Colonic mucosa (tissue), 4 donors: Measurements from ENCODE around the gene MGMT. TPM values are rescaled to one million over a fixed set of nuclear protein-coding genes. Genes with fewer than 3 reads are reported as not detected.

Experiments used
- DNase-seq: peaks from one replicate; pipeline ENCODE4 v3.0.0-alpha.2; 2020
- H3K27ac ChIP-seq: fragments of 200-600 bp; one replicate; pipeline ENCODE4 v1.8.0; 2021
- H3K27me3 ChIP-seq: fragments of 200-600 bp; one replicate; pipeline ENCODE4 v1.8.0; 2021
- H3K36me3 ChIP-seq: fragments of 200-600 bp; one replicate; pipeline ENCODE4 v1.8.0; 2021
- H3K4me1 ChIP-seq: fragments of 200-600 bp; one replicate; pipeline ENCODE4 v1.8.0; 2021; ENCODE audit warnings: mild to moderate bottlenecking
- H3K4me3 ChIP-seq: fragments of 200-600 bp; one replicate; pipeline ENCODE4 v1.8.0; 2021
- H3K9ac ChIP-seq, 2 donors: one replicate each; pipeline ENCODE4 v1.7.0; 2013; ENCODE audit warnings: control low read depth in 2 of 2, low read depth in 2 of 2, low read length in 2 of 2
- H3K9me3 ChIP-seq: fragments of 200-600 bp; one replicate; pipeline ENCODE4 v1.8.0; 2021
- intact Hi-C: fragments of 100-400 bp; cut with DNase I; formaldehyde crosslinking; loops from one replicate; pipeline ENCODE4 v1.14.1; 2022
- total RNA-seq, 2 donors: library from RNA; stranded (reverse); fragmentation: NEBNext Ultra II Directional in 1 of 2; extraction: Animal tissue kit (Norgen Biotek cat#: 25700) in 1 of 2; gene quantifications; one replicate each; pipeline ENCODE4 v1.2.1, GENCODE V29; 2021
- TF ChIP-seq, protein P1 (sequence below): fragments of 200-600 bp; IDR thresholded peaks from one replicate; pipeline ENCODE4 v1.8.0; 2022; ENCODE audit warnings: antibody characterized with exemption, mild to moderate bottlenecking
- donor health status: healthy.
- donor health status: DM: no; HTN: no; CAD: no.
- donor health status: DM: no; HTN: no; CAD: no.

MGMT gene
- total RNA-seq, 2 donors from 2014 or later: 17.5 to 18.2 TPM

DNA sequence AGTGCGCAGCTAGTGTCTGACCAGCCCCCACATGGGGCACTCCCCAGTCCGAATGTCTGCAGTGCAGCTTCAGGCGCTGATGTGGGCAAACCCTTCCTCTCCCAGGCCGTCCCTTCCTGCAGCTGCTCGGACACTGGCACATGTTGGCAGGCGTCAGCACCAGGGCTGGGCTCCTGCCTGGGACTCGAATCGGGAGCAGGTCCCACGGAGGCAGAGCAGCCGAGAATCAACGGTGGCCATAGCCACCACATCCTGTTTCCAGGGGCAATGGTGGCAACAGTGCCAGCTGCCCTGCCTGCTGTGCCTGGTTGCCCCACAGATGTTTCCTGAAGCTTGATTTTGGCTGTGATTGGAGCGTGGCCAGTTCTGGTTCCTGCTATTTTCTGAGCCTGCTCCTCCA lies 65.8 kb downstream of the MGMT start:
- no peak overlapping the region for H3K9ac ChIP-seq
- H3K9me3 ChIP-seq: no peaks in the 10 kb centered on the region
- H3K4me3 ChIP-seq: no peak overlapping the region
- no peak overlapping the region for H3K27ac ChIP-seq
- no peaks in the 10 kb centered on the region for H3K36me3 ChIP-seq
- DNase-seq: no peak
- H3K27me3 ChIP-seq: no peaks in the 10 kb centered on the region
- intact Hi-C loops: no loop called here
- TF ChIP-seq, protein P1, sequence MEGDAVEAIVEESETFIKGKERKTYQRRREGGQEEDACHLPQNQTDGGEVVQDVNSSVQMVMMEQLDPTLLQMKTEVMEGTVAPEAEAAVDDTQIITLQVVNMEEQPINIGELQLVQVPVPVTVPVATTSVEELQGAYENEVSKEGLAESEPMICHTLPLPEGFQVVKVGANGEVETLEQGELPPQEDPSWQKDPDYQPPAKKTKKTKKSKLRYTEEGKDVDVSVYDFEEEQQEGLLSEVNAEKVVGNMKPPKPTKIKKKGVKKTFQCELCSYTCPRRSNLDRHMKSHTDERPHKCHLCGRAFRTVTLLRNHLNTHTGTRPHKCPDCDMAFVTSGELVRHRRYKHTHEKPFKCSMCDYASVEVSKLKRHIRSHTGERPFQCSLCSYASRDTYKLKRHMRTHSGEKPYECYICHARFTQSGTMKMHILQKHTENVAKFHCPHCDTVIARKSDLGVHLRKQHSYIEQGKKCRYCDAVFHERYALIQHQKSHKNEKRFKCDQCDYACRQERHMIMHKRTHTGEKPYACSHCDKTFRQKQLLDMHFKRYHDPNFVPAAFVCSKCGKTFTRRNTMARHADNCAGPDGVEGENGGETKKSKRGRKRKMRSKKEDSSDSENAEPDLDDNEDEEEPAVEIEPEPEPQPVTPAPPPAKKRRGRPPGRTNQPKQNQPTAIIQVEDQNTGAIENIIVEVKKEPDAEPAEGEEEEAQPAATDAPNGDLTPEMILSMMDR: no peak
- no peaks in the 10 kb centered on the region for H3K4me1 ChIP-seq

DNA sequence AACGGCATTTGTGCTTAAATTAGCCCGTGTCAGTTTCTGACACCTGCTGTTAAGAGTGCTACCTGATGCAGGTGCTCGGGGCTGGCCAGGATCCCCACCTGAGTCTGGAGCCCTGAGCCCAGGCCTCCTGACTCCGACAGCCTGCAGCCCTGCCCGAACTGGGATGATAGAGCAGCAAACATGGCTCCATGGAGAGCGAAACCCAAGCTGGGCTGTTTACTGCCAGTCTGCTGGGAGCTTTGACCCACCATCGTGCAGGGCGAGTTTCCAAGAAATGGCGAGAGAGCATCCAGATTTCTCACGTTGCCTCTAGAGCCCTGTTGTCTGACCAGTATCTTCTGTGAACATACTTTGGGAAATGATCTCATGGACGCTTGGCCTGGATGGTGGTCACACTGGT lies 66.2 kb downstream of the MGMT start:
- intact Hi-C loops: no loop called here
- Histone ChIP-seq H3K27ac (no peak overlapping the region), H3K36me3 (no peaks in the 10 kb centered on the region), H3K4me3 (no peak overlapping the region), H3K4me1 (no peaks in the 10 kb centered on the region), H3K9me3 (no peaks in the 10 kb centered on the region), H3K9ac (no peak overlapping the region), H3K27me3 (no peaks in the 10 kb centered on the region)
- no peak for DNase-seq
- TF ChIP-seq, protein P1: no peak

DNA sequence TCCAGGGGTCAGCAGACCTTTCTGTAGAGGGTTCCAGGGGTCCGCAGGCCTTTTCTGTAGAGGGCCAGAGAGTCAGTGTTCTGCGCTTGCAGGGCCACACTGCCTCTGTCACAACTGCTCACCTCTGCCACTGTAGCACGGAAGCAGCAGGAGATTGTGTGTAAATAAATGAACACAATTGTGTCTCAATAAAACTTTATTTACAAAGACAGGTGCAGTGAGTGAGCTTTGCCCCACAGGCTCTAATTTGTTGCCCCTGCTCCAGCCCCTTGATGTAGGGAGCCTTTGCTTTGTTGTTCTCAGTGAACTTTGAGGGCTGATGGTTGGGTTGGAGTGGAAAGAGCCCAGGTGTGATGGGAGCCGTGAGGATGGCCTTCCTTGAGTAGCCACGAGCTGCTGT lies 67.8 kb downstream of the MGMT start:
- no peak for DNase-seq
- no peak overlapping the region for H3K27ac ChIP-seq
- TF ChIP-seq, protein P1: no peak
- intact Hi-C loops: no loop called here
- H3K27me3 ChIP-seq: no peaks in the 10 kb centered on the region
- no peak overlapping the region for H3K4me3 ChIP-seq
- no peaks in the 10 kb centered on the region for H3K9me3 ChIP-seq
- no peak overlapping the region for H3K9ac ChIP-seq
- H3K4me1 ChIP-seq: no peaks in the 10 kb centered on the region
- H3K36me3 ChIP-seq: no peaks in the 10 kb centered on the region

DNA sequence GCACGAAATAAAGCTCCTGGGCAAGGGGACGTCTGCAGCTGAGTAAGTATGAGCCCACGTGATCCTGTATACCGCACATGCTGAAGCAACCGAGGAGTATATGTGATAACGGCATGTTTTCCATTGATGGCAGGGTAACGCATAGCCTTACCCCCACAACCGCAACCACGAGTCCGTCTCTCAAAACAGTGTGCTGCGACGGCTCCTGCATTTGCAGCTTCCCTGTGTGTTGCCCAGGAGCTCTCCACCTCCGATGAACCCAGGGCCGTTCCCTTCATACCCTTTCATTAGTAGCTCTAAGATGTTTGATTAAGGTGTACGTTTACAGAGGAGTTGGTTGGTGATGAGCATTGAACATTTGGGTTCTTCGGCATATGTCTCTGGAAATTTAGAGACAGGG lies 69.3 kb downstream of the MGMT start:
- Histone ChIP-seq H3K4me1 (no peaks in the 10 kb centered on the region), H3K27ac (no peak overlapping the region), H3K27me3 (no peaks in the 10 kb centered on the region), H3K36me3 (no peaks in the 10 kb centered on the region), H3K9ac (no peak overlapping the region), H3K4me3 (no peak overlapping the region), H3K9me3 (no peaks in the 10 kb centered on the region)
- DNase-seq: no peak
- TF ChIP-seq, protein P1: no peak
- intact Hi-C loops: no loop called here

DNA sequence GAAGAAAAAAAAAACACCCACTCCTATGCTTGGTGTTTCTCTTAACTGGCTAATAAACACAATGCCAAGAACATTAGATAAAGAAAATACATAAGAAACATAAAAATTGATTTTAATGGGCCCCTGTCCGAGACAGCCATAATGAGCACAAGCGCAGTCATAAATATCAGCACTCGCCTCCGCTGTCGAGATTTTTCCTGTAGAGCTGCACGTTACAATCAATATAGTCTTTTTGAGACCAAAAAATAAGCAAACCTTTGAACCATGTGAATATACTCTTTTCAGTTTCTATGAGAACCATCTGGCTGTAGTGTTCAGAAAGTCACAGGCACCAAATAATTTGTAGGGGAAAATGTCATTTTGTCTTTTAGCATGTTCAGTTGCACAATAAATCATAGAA lies 70.1 kb downstream of the MGMT start:
- Histone ChIP-seq H3K4me1 (no peaks in the 10 kb centered on the region), H3K36me3 (no peaks in the 10 kb centered on the region), H3K9me3 (no peaks in the 10 kb centered on the region), H3K4me3 (no peak overlapping the region), H3K27me3 (no peaks in the 10 kb centered on the region), H3K27ac (no peak overlapping the region), H3K9ac (no peak overlapping the region)
- TF ChIP-seq, protein P1: no peak
- no peak for DNase-seq
- intact Hi-C loops: no loop called here

DNA sequence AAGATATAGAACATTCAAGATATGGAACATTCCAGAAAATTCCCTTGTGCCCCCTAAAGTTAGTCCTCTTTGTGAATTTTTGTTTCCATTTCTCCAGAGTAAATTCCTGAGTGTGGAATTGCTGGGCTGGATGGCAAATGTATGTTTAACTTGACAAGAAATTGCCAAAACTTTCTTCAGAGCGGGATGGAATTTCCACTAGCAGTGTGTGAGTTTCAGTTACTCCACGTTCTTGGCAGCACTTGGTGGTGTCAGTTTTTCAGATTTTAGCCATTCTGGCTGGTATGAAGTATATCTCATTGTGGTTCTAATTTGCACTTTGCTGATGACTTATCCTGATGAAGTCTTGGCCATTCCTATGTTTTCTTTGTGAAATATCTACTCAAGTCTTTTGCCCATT lies 71.2 kb downstream of the MGMT start:
- DNase-seq: no peak
- Histone ChIP-seq H3K27me3 (no peaks in the 10 kb centered on the region), H3K36me3 (no peaks in the 10 kb centered on the region), H3K27ac (no peak overlapping the region), H3K4me3 (no peak overlapping the region), H3K9ac (no peak overlapping the region), H3K9me3 (no peaks in the 10 kb centered on the region), H3K4me1 (no peaks in the 10 kb centered on the region)
- TF ChIP-seq, protein P1: no peak
- intact Hi-C loops: no loop called here
